Sigmoid colon (tissue), 7 donors: ENCODE measurements around the gene S100A14. TPM values are rescaled to one million over a fixed set of nuclear protein-coding genes. Genes with fewer than 3 reads are reported as not detected.
A peak's percentile ranks its signal among the peaks of the same experiment; 100 is the strongest.

Source experiments
- DNase-seq: peaks from one replicate; pipeline ENCODE4 v3.0.0-alpha.2; 2019
- H3K27ac ChIP-seq, 4 donors: fragments of 200-600 bp; sonication (generic); one replicate each; pipeline ENCODE4 v1.5.1; 2016 to 2019; ENCODE audit warnings: mild to moderate bottlenecking in 1 of 4
- H3K27me3 ChIP-seq, 3 donors: fragments of 200-600 bp; sonication (generic); one replicate each; pipeline ENCODE4 v1.5.1; 2019; ENCODE audit warnings: mild to moderate bottlenecking in 1 of 3
- H3K36me3 ChIP-seq, 4 donors: fragments of 200-600 bp; sonication (generic); one replicate each; pipeline ENCODE4 v1.5.1; 2016 to 2019
- H3K4me1 ChIP-seq, 4 donors: fragments of 200-600 bp; sonication (generic); one replicate each; pipeline ENCODE4 v1.5.1; 2017 to 2019
- H3K4me3 ChIP-seq, 4 donors: fragments of 200-600 bp; sonication (generic); one replicate each; pipeline ENCODE4 v1.5.1; 2017 to 2019; ENCODE audit warnings: mild to moderate bottlenecking in 2 of 4, moderate library complexity in 1 of 4
- H3K9me3 ChIP-seq, 4 donors: fragments of 200-600 bp in 3 of 4; sonication (generic) in 3 of 4; one replicate each; pipeline versions ENCODE4 v1.5.1 to v1.6.1; 2013 to 2019
- EP300 ChIP-seq, 4 donors: sonication (generic); formaldehyde crosslinking; IDR thresholded peaks; one replicate each; pipeline ENCODE4 v1.6.1; 2017; ENCODE audit warnings: antibody characterized with exemption in 4 of 4
- POLR2A ChIP-seq, 2 donors: fragments of 450-650 bp; IDR thresholded peaks; one replicate each; pipeline ENCODE4 v1.6.1; 2016; ENCODE audit warnings: antibody characterized with exemption in 2 of 2, mild to moderate bottlenecking in 2 of 2, moderate library complexity in 2 of 2
- POLR2AphosphoS5 ChIP-seq, 4 donors: sonication (generic); formaldehyde crosslinking; IDR thresholded peaks; one replicate each; pipeline ENCODE4 v1.6.1; 2017; ENCODE audit warnings: antibody characterized with exemption in 4 of 4
- WGBS, 2 donors: extraction: QIAGEN DNeasy Blood & Tissue Kit; methylation state at CpG; one replicate each; pipeline ENCODE4 v1.1.7; 2013; 5-methylcytosine and 5-hydroxymethylcytosine counted together
- intact Hi-C: fragments of 100-400 bp; cut with DNase I; formaldehyde crosslinking; loops from one replicate; pipeline ENCODE4 v1.15.1; 2023
- polyA plus RNA-seq, 3 donors: library from polyadenylated mRNA; stranded (reverse); fragments of 200-250 nt; gene quantifications; one replicate each; pipeline ENCODE4 v1.2.3, GENCODE V29; 2013
- total RNA-seq, 4 donors: library from RNA; depleted of rRNA; stranded (reverse); fragments of >200 nt; gene quantifications; one replicate each; pipeline ENCODE4 v1.1.0, GENCODE V29; 2016
- TF ChIP-seq, protein P1 (sequence below), 4 experiments: fragments of 450-650 bp in 3 of 4; fragments of 200-600 bp in 1 of 4; IDR thresholded peaks; one replicate each; pipeline ENCODE4 v1.5.1; 2016 to 2019; ENCODE audit warnings: antibody characterized with exemption in 4 of 4, mild to moderate bottlenecking in 3 of 4, moderate library complexity in 2 of 4
- donor health status: healthy with polysubstance abuse.
- donor health status: Bipolar disorder and iron deficiency.
- donor health status: healthy.

S100A14 gene
- total and polyA plus RNA-seq, 7 donors = 0.82 to 1,144 (median 789) TPM; not detected in 2

DNA sequence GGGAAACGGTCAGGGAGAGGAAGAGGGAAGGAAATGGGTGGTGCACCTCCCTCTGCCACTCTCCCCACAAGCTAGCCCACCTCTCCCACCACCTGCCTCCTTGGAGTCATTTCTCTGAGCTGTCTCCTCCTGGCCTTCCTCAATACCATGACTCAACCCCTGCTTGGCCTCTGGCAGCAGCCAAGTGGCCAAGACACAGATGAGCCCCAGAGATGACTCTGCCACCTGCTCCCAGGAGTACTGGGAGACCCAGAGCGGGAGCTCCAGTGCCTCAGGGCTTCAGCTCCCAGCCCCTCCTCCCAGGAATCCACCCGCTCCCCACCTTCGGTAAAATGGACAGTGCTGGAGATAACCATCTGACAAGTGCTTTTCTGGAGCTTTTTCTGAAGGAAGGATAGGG, 5.8 kb downstream of the S100A14 start:
- intact Hi-C loops = loop anchor here (5.0 kb wide), 1 partner anchor 78 kb away; no protein-coding TSS in a partner anchor
- peaks cover 0 to 49% (median 42%) of the 10 kb centered on the region in 4 donors for H3K4me1 ChIP-seq
- no peaks in the 10 kb centered on the region for H3K27me3 ChIP-seq
- no peak for DNase-seq
- peak overlapping the region; percentile 78 to 90 (median 84) for H3K27ac ChIP-seq
- peaks cover 0 to 27% (median 13%) of the 10 kb centered on the region in 4 donors for H3K36me3 ChIP-seq
- H3K4me3 ChIP-seq = no peak overlapping the region
- TF ChIP-seq POLR2A (IDR thresholded peaks at IDR 0.05) (no peak), EP300 (IDR thresholded peaks at IDR 0.05) (no peak), POLR2AphosphoS5 (IDR thresholded peaks at IDR 0.05) (no peak)
- TF ChIP-seq, protein P1, sequence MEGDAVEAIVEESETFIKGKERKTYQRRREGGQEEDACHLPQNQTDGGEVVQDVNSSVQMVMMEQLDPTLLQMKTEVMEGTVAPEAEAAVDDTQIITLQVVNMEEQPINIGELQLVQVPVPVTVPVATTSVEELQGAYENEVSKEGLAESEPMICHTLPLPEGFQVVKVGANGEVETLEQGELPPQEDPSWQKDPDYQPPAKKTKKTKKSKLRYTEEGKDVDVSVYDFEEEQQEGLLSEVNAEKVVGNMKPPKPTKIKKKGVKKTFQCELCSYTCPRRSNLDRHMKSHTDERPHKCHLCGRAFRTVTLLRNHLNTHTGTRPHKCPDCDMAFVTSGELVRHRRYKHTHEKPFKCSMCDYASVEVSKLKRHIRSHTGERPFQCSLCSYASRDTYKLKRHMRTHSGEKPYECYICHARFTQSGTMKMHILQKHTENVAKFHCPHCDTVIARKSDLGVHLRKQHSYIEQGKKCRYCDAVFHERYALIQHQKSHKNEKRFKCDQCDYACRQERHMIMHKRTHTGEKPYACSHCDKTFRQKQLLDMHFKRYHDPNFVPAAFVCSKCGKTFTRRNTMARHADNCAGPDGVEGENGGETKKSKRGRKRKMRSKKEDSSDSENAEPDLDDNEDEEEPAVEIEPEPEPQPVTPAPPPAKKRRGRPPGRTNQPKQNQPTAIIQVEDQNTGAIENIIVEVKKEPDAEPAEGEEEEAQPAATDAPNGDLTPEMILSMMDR (IDR thresholded peaks at IDR 0.05) = no peak
- H3K9me3 ChIP-seq = no peaks in the 10 kb centered on the region
- 49 to 60% methylated on average over 4 of the region's 4 CpGs for WGBS, 2 donors

DNA sequence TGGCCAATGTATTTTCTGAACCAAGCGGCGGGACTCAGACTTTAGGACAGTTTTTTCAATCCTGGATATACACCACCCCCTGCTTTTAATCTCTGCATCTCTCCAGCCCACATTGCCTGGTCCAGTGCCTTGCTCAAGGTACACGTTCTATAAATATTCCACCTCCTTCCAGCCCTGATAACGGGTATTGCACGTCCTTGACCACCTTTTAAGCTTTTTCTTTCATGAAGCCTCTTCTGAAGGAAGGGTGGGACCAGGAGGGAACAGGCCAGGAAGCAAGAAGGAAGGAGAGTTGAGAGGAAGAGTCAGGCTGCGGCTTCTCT, 6.6 kb downstream of the S100A14 start:
- intact Hi-C loops = no loop called here
- Histone ChIP-seq H3K27ac (peak overlapping the region; percentile 78 to 90 (median 84)), H3K4me1 (peaks cover 0 to 49% (median 42%) of the 10 kb centered on the region in 4 donors), H3K9me3 (no peaks in the 10 kb centered on the region), H3K4me3 (peak overlapping the region in 1 of 4 donors; percentile 26), H3K27me3 (no peaks in the 10 kb centered on the region), H3K36me3 (peaks cover 0 to 27% (median 13%) of the 10 kb centered on the region in 4 donors)
- TF ChIP-seq POLR2A (IDR thresholded peaks at IDR 0.05) (no peak), POLR2AphosphoS5 (IDR thresholded peaks at IDR 0.05) (no peak), EP300 (IDR thresholded peaks at IDR 0.05) (no peak)
- TF ChIP-seq, protein P1 (IDR thresholded peaks at IDR 0.05) = no peak
- 68 to 71% methylated on average over 6 of the region's 6 CpGs for WGBS, 2 donors
- DNase-seq = no peak

DNA sequence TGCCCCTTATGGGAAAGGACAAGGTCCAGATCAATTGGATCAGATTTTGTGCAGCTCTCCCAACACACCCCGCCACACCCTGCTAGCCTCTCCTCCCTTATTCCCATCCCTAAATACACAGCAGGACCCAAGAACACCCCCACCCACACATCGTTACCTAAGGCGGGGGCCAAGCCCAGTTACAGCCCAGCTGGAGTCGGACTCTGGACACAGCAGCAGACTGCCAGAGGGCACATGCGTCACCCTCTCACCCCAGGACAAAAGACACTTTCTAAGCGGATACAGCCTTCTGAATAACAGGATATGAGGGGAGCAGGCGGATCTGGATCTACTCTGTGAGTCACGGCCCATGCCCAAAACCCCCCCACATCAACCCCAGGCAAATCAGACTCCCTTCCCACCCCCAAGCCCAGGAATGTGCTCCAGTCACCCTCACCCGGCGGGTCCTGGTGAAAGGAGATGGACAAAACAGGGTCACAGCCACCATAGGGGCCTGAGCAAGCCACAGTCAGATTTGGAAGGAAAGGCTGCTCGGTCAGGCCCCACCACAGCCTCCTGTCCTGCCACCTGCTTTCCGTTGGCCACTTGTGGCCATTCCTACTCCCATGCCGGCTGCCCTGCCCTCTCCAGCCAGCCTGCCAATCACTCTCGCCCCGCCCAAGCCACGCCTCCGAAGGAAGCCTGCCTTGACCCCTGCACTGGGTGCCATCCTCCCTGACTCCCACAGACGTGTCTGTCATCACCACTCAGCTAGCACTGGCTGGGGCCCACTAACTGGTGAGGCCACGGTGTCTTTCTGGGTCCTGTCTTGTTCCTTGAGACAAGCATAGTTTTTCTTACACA, 7.2 kb downstream of the S100A14 start:
- DNase-seq = peak; percentile 84
- intact Hi-C loops = no loop called here
- Histone ChIP-seq H3K4me3 (peak overlapping the region; percentile 1 to 39 (median 25)), H3K27ac (peak overlapping the region; percentile 78 to 90 (median 84)), H3K4me1 (peaks cover 0 to 49% (median 42%) of the 10 kb centered on the region in 4 donors), H3K36me3 (peaks cover 0 to 27% (median 13%) of the 10 kb centered on the region in 4 donors), H3K27me3 (no peaks in the 10 kb centered on the region), H3K9me3 (no peaks in the 10 kb centered on the region)
- WGBS, 2 donors = 15 to 56% methylated on average over 19 of the region's 19 CpGs
- TF ChIP-seq POLR2A (IDR thresholded peaks at IDR 0.05) = peak; percentile 8 to 17
- peak; percentile 74 to 84 (median 80) for TF ChIP-seq POLR2AphosphoS5 (IDR thresholded peaks at IDR 0.05)
- TF ChIP-seq EP300 (IDR thresholded peaks at IDR 0.05) = no peak

DNA sequence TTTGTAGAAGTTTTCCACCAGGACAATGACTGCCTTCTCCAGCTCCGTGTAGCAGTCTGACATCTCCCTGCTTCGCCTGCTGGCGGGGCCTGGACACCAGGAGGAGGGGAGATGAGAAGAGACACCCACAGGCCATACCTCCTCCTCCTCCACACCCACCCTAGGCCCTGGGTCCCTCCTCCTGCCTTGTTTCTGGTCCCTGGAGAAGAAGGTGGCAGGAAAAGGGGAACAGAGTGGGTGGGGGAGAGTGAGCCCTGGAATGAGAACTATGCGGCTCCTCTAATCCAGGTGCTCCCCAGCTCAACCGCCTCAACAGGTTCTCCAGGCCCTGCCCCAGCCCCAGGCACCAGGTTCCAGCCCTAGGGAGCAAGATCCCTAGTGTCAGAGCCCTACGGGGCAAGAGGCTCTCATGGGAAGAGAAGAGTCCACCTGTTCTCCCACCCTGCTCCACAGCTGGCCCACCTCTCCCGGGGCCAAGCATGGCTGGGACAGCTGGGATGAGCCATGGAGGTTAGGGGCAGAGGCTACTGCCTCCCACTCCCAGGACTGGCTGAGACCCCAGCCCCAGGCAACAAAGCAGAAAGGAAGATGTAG, 7.9 kb downstream of the S100A14 start:
- DNase-seq = no peak
- TF ChIP-seq POLR2AphosphoS5 (IDR thresholded peaks at IDR 0.05) (no peak), EP300 (IDR thresholded peaks at IDR 0.05) (no peak), POLR2A (IDR thresholded peaks at IDR 0.05) (no peak)
- TF ChIP-seq, protein P1 (IDR thresholded peaks at IDR 0.05) = no peak
- WGBS, 2 donors = 75 to 80% methylated on average over 7 of the region's 7 CpGs
- peak overlapping the region; percentile 1 to 39 (median 25) for H3K4me3 ChIP-seq
- intact Hi-C loops = no loop called here
- H3K27me3 ChIP-seq = no peaks in the 10 kb centered on the region
- no peaks in the 10 kb centered on the region for H3K9me3 ChIP-seq
- H3K27ac ChIP-seq = peak overlapping the region; percentile 78 to 90 (median 84)
- peaks cover 0 to 27% (median 13%) of the 10 kb centered on the region in 4 donors for H3K36me3 ChIP-seq
- H3K4me1 ChIP-seq = peaks cover 0 to 45% (median 38%) of the 10 kb centered on the region in 4 donors

DNA sequence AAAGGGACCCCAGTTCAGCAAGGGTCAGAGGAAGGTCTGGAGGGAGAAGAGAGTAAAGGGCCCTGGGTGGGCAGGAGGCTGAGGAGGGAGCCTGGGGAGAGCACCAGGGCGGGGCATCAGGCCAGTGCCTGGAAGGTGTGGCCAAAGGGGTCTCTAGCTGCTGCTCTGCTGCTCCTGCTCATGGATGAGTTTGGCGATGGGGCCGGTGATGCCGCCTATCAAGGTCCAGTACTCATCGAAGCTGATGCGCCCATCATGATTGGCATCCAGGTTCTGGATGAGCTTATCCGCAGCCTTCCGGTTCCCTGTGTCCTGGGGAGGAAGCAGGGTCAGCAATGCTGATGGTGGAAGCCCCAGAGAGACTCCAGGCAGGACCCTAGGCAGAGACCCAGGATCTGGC, 8.7 kb downstream of the S100A14 start:
- 95 to 97% methylated on average over 8 of the region's 8 CpGs for WGBS, 2 donors
- H3K27ac ChIP-seq = peak overlapping the region; percentile 78 to 90 (median 84)
- H3K27me3 ChIP-seq = no peaks in the 10 kb centered on the region

More for the DNA sequence above, 8.7 kb downstream of the S100A14 start:
- Histone ChIP-seq H3K4me1 (peaks cover 0 to 42% (median 36%) of the 10 kb centered on the region in 4 donors), H3K9me3 (no peaks in the 10 kb centered on the region), H3K4me3 (no peak overlapping the region), H3K36me3 (peaks cover 0 to 27% (median 13%) of the 10 kb centered on the region in 4 donors)
- no peak for TF ChIP-seq POLR2AphosphoS5 (IDR thresholded peaks at IDR 0.05)
- TF ChIP-seq EP300 (IDR thresholded peaks at IDR 0.05) = no peak
- no peak for TF ChIP-seq POLR2A (IDR thresholded peaks at IDR 0.05)
- TF ChIP-seq, protein P1 (IDR thresholded peaks at IDR 0.05) = no peak
- no peak for DNase-seq
- intact Hi-C loops = no loop called here
